Adrenal gland (tissue), 12 donors: ENCODE results near the gene PLAC1. TPM values are rescaled to one million over a fixed set of nuclear protein-coding genes. Genes with fewer than 3 reads are reported as not detected.

Experiments used
- DNase-seq, 7 donors: peaks; one replicate each; pipeline ENCODE4 v3.0.0-alpha.2; 2019 to 2020
- H3K27ac ChIP-seq, 5 donors: fragments of 200-600 bp; sonication (generic) in 4 of 5; 1 replicate in 3 of 5; 2 replicates in 2 of 5; pipeline versions ENCODE4 v1.5.1 to v1.8.0; 2016 to 2020; ENCODE audit warnings: mild to moderate bottlenecking in 1 of 5
- H3K27me3 ChIP-seq: fragments of 200-600 bp; 2 replicates; pipeline ENCODE4 v1.8.0; 2021
- H3K36me3 ChIP-seq, 2 donors: fragments of 200-600 bp; replicated peaks in 1 of 2; 1 replicate in 1 of 2; 2 replicates in 1 of 2; pipeline versions ENCODE4 v1.5.1 to v1.8.0; 2018 to 2022
- H3K4me1 ChIP-seq, 2 donors: fragments of 200-600 bp; replicated peaks in 1 of 2; 1 replicate in 1 of 2; 2 replicates in 1 of 2; pipeline versions ENCODE4 v1.5.1 to v1.8.0; 2018 to 2021
- H3K4me3 ChIP-seq, 4 donors: fragments of 200-600 bp; sonication (generic) in 3 of 4; one replicate each; pipeline ENCODE4 v1.5.1; 2016 to 2018
- H3K9me3 ChIP-seq, 3 donors: fragments of 200-600 bp; sonication (generic) in 1 of 3; replicated peaks in 1 of 3; 1 replicate in 2 of 3; 2 replicates in 1 of 3; pipeline versions ENCODE4 v1.5.1 to v1.8.0; 2016 to 2021
- POLR2A ChIP-seq, 2 donors: fragments of 450-650 bp; IDR thresholded peaks; one replicate each; pipeline ENCODE4 v1.6.1; 2017; ENCODE audit warnings: antibody characterized with exemption in 2 of 2, mild to moderate bottlenecking in 2 of 2, moderate library complexity in 1 of 2
- WGBS, 4 donors: extraction: QIAGEN DNeasy Blood & Tissue Kit in 2 of 4; methylation state at CpG; one replicate each; pipeline versions ENCODE4 v1.1.5 to v1.1.7; 2013 to 2017; 5-methylcytosine and 5-hydroxymethylcytosine counted together
- intact Hi-C, 2 donors: fragments of 100-400 bp; cut with DNase I; formaldehyde crosslinking; loops; one replicate each; pipeline versions ENCODE4 v1.14.1 to v1.15.0; 2022 to 2023
- polyA plus RNA-seq, 3 donors: library from polyadenylated mRNA; stranded (reverse); fragments of 200-250 nt in 2 of 3; fragments of 350-450 nt in 1 of 3; fragmentation: Illumina TruSeq in 1 of 3; extraction: RNeasy Lipid Tissue Mini Kit (QIAGEN cat#74804) in 1 of 3; gene quantifications; one replicate each; pipeline ENCODE4 v1.2.3, GENCODE V29; 2013 to 2014
- total RNA-seq, 9 donors: library from RNA; depleted of rRNA in 4 of 9; stranded (reverse); fragments of >200 nt in 4 of 9; fragments of 120-200 nt in 1 of 9; fragmentation: NEBNext Ultra II Directional in 1 of 9; extraction: Animal tissue kit (Norgen Biotek cat#: 25700) in 1 of 9; gene quantifications; one replicate each; pipeline versions ENCODE4 v1.1.0 to v1.2.4, GENCODE V29; 2013 to 2023
- TF ChIP-seq, protein P1 (sequence below), 6 experiments: fragments of 450-650 bp in 4 of 6; fragments of 200-600 bp in 2 of 6; sonication (generic) in 1 of 6; IDR thresholded peaks; 1 replicate in 5 of 6; 2 replicates in 1 of 6; pipeline versions ENCODE4 v1.5.1 to v1.8.0; 2016 to 2021; ENCODE audit warnings: antibody characterized with exemption in 6 of 6, mild to moderate bottlenecking in 2 of 6, moderate library complexity in 1 of 6
- donor health status: healthy with polysubstance abuse.
- donor health status: Bipolar disorder and iron deficiency.
- donor health status: DM: yes; HTN: yes; CAD: no.
- donor health status: DM: no; HTN: no; CAD: no.
- donor health status: DM: no; HTN: no; CAD: no.
- donor health status: DM: yes; HTN: yes; CAD: no.

The PLAC1 gene
- total and polyA plus RNA-seq, 12 donors, result 58.0 TPM; not detected in 11

DNA sequence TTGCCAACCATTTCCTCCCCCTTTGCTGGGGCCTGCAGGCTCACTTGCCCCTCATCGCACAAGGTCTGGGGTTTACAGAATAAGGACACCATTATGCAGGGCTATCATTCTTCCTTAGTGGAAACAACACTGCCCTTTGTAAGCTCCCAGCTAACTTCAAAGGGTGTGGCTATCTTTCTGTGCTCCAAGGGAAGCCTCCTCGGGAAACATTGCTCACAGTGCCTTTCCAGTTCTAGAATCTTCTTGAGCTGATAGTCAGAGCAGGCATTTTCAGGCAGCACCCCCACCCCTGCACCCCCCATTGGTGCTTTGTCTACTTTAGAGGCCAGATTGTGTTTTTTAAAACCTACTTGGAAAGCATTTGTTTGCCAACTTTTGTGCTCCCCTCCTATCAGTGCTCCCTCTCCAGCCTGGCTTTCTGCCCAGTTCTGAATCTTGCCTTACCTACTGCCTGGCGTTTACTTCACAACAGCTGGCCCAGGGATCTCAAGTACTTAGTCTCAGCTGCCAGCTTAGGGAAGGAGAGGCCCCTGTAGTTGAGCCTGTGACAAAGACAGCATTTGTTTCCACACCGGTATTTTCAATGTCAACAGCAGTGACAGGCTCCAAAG lies 53.5 kb downstream of the PLAC1 start:
- Histone ChIP-seq H3K27ac (peak overlapping the region in 1 of 5 donors; percentile 50), H3K4me1 (no peaks in the 10 kb centered on the region), H3K36me3 (no peaks in the 10 kb centered on the region), H3K4me3 (no peak overlapping the region), H3K27me3 (peaks cover 22% of the 10 kb centered on the region), H3K9me3 (no peaks in the 10 kb centered on the region)
- TF ChIP-seq, protein P1, sequence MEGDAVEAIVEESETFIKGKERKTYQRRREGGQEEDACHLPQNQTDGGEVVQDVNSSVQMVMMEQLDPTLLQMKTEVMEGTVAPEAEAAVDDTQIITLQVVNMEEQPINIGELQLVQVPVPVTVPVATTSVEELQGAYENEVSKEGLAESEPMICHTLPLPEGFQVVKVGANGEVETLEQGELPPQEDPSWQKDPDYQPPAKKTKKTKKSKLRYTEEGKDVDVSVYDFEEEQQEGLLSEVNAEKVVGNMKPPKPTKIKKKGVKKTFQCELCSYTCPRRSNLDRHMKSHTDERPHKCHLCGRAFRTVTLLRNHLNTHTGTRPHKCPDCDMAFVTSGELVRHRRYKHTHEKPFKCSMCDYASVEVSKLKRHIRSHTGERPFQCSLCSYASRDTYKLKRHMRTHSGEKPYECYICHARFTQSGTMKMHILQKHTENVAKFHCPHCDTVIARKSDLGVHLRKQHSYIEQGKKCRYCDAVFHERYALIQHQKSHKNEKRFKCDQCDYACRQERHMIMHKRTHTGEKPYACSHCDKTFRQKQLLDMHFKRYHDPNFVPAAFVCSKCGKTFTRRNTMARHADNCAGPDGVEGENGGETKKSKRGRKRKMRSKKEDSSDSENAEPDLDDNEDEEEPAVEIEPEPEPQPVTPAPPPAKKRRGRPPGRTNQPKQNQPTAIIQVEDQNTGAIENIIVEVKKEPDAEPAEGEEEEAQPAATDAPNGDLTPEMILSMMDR (IDR thresholded peaks at IDR 0.05), result no peak
- TF ChIP-seq POLR2A (IDR thresholded peaks at IDR 0.05), result no peak
- intact Hi-C loops, result no loop called here
- DNase-seq, result peak in 4 of 7 donors; percentile 10 to 48 (median 39)
- WGBS, 4 donors, result 32 to 63% (median 51%) methylated on average over 1 to 4 of the region's 4 CpGs

DNA sequence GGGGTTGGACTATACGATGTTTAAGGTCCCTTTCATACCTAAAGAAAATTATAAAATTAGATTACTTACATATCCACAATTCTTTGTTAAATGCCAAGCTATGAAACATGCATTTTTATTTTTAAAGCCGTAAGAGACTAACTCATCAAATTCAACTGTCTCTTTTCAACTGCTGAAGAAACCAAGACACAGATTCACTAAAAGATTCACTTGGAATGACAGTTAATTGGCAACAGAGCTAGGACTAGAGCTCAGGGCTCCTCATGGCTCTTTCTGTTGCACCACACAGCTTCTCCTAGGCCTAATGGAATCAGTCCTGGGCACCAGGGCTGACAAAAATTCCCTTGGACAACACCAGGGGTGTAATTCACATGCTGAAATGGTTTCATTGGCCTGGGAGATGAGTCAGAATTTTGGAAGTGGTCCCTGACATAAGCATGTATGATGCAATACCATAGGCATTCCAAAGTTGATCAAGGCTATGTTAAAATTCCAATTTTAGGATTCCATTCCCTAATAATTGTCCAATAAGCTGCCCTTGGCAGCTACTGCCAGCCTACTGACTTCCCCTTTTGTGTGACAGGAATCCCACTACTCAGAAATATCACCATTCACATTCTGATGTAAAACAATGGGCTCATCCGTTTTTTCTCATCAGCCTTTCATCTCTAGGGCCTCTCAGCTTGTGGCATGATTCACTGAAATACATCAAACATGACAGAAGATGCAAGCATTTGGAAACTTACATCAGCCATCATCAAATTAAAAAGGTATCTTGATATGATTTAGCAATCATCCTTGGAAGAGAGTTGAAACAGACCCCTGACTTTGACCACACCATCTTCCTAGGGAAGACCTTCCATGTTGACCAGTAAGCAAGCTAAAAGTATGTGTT lies 54.2 kb downstream of the PLAC1 start:
- TF ChIP-seq POLR2A (IDR thresholded peaks at IDR 0.05), result no peak
- TF ChIP-seq, protein P1 (IDR thresholded peaks at IDR 0.05), result peak in 3 of 6 experiments; percentile 23 to 39 (median 27)
- Histone ChIP-seq H3K4me3 (no peak overlapping the region), H3K9me3 (no peaks in the 10 kb centered on the region), H3K36me3 (no peaks in the 10 kb centered on the region), H3K27ac (peak overlapping the region in 1 of 5 donors; percentile 50), H3K27me3 (peaks cover 28% of the 10 kb centered on the region), H3K4me1 (no peaks in the 10 kb centered on the region)
- intact Hi-C loops, result no loop called here
- DNase-seq, result peak in 6 of 7 donors; percentile 21 to 62 (median 47)
- 53 to 68% (median 63%) methylated on average over 3 of the region's 3 CpGs for WGBS, 4 donors

DNA sequence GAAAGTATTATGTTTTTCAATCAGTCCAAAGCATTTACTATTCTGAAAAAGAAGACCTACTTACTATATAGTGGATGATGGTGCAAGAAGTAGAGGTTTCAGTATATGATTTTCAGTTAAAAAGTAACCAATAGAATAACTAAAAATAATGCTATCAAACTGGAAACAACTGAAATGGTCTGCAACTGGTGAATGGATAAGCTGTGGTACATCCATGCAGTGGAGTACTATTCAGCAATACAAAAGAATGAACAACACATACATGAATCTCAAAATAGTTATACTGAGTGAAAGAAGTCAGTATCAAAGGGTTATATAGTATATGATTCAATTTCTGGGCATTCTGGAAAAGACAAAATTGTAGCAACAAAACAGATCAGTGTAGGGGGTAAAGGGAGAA lies 55.9 kb downstream of the PLAC1 start:
- Histone ChIP-seq H3K27ac (no peak overlapping the region), H3K36me3 (no peaks in the 10 kb centered on the region), H3K4me1 (no peaks in the 10 kb centered on the region), H3K4me3 (no peak overlapping the region), H3K9me3 (no peaks in the 10 kb centered on the region), H3K27me3 (peaks cover 44% of the 10 kb centered on the region)
- TF ChIP-seq POLR2A (IDR thresholded peaks at IDR 0.05), result no peak
- TF ChIP-seq, protein P1 (IDR thresholded peaks at IDR 0.05), result no peak
- intact Hi-C loops, result no loop called here
- no peak for DNase-seq

DNA sequence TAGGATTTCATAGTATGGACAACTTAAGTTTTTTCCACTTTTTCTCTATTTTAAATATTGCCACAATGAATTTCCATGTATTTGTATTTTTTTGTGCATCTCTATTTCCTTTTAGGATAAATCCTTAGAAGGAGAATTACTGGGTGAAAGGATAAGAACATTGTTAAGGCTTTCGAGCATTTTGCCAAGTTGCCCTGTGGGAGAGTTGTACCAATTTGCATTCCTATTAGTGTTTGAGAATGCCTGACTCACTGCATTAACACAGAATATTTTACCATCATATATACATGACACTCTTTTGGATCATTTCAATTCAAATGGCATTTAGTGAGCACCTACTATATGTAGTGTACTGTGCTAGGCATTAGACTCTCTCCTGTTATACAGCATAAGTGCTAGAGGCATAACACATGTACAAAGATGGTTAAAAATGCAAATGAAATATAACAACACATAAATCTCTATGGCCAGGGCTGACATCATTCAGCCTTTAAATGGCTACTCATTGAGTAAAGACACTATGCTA lies 57.0 kb downstream of the PLAC1 start:
- H3K27me3 ChIP-seq, result peaks cover 44% of the 10 kb centered on the region
- 77 to 94% (median 90%) methylated on average over 1 of the region's 1 CpG for WGBS, 4 donors
- intact Hi-C loops, result no loop called here
- no peak overlapping the region for H3K27ac ChIP-seq
- H3K4me1 ChIP-seq, result no peaks in the 10 kb centered on the region
- no peaks in the 10 kb centered on the region for H3K36me3 ChIP-seq
- no peaks in the 10 kb centered on the region for H3K9me3 ChIP-seq
- H3K4me3 ChIP-seq, result no peak overlapping the region
- no peak for DNase-seq
- TF ChIP-seq, protein P1 (IDR thresholded peaks at IDR 0.05), result no peak
- TF ChIP-seq POLR2A (IDR thresholded peaks at IDR 0.05), result no peak
